Neutrophil (primary cell): ENCODE measurements around the gene C22orf39.

Source experiments
- H3K27ac ChIP-seq: fragments of 200-600 bp; sonication (generic); 2 replicates; pipeline ENCODE4 v1.5.1; 2016; ENCODE audit warnings: mild to moderate bottlenecking, moderate library complexity
- H3K27me3 ChIP-seq: fragments of 200-600 bp; sonication (generic); 2 replicates; pipeline ENCODE4 v1.6.0; 2016; ENCODE audit warnings: mild to moderate bottlenecking
- H3K36me3 ChIP-seq: fragments of 200-600 bp; sonication (generic); 2 replicates; pipeline ENCODE4 v1.5.1; 2017
- H3K4me1 ChIP-seq, 2 experiments: fragments of 200-600 bp in 1 of 2; sonication (generic) in 1 of 2; 1 replicate in 1 of 2; 2 replicates in 1 of 2; pipeline versions ENCODE4 v1.5.1 to v1.6.1; 2013 to 2016; ENCODE audit warnings: low read depth in 1 of 2, low read length in 1 of 2, mild to moderate bottlenecking in 1 of 2, moderate library complexity in 1 of 2; ENCODE audit not compliant: control insufficient read depth in 1 of 2, insufficient read depth in 1 of 2
- H3K4me3 ChIP-seq, 2 experiments: fragments of 200-600 bp in 1 of 2; sonication (generic) in 1 of 2; 1 replicate in 1 of 2; 2 replicates in 1 of 2; pipeline ENCODE4 v1.5.1; 2013 to 2016; ENCODE audit warnings: low read depth in 1 of 2, low read length in 1 of 2, mild to moderate bottlenecking in 1 of 2, moderate library complexity in 1 of 2
- H3K9me3 ChIP-seq: fragments of 200-600 bp; sonication (generic); 2 replicates; pipeline ENCODE4 v1.5.1; 2016
- TF ChIP-seq, protein P1 (sequence below): fragments of 200-600 bp; sonication (generic); IDR thresholded peaks from 2 replicates; pipeline ENCODE4 v1.5.1; 2016; ENCODE audit warnings: antibody characterized with exemption

Gene C22orf39

GRCh38 chr22:19398652-19399051 lies 48.9 kb downstream of the C22orf39 start:
- H3K36me3 ChIP-seq = peaks cover 96% of the 10 kb centered on the region
- no peak overlapping the region for H3K27ac ChIP-seq

GRCh38 chr22:19398206-19398605 lies 49.3 kb downstream of the C22orf39 start:
- H3K27me3 ChIP-seq = no peaks in the 10 kb centered on the region
- no peak overlapping the region for H3K4me3 ChIP-seq
- peaks cover 7 to 8% of the 10 kb centered on the region in 2 experiments for H3K4me1 ChIP-seq
- H3K27ac ChIP-seq = no peak overlapping the region
- H3K9me3 ChIP-seq = no peaks in the 10 kb centered on the region
- peaks cover 96% of the 10 kb centered on the region for H3K36me3 ChIP-seq
- TF ChIP-seq, protein P1, sequence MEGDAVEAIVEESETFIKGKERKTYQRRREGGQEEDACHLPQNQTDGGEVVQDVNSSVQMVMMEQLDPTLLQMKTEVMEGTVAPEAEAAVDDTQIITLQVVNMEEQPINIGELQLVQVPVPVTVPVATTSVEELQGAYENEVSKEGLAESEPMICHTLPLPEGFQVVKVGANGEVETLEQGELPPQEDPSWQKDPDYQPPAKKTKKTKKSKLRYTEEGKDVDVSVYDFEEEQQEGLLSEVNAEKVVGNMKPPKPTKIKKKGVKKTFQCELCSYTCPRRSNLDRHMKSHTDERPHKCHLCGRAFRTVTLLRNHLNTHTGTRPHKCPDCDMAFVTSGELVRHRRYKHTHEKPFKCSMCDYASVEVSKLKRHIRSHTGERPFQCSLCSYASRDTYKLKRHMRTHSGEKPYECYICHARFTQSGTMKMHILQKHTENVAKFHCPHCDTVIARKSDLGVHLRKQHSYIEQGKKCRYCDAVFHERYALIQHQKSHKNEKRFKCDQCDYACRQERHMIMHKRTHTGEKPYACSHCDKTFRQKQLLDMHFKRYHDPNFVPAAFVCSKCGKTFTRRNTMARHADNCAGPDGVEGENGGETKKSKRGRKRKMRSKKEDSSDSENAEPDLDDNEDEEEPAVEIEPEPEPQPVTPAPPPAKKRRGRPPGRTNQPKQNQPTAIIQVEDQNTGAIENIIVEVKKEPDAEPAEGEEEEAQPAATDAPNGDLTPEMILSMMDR = no peak

More at GRCh38 chr22:19398652-19399051, 48.9 kb downstream of the C22orf39 start:
- Histone ChIP-seq H3K4me3 (no peak overlapping the region), H3K27me3 (no peaks in the 10 kb centered on the region), H3K9me3 (no peaks in the 10 kb centered on the region), H3K4me1 (peaks cover 7 to 8% of the 10 kb centered on the region in 2 experiments)
- TF ChIP-seq, protein P1 = no peak

DNA sequence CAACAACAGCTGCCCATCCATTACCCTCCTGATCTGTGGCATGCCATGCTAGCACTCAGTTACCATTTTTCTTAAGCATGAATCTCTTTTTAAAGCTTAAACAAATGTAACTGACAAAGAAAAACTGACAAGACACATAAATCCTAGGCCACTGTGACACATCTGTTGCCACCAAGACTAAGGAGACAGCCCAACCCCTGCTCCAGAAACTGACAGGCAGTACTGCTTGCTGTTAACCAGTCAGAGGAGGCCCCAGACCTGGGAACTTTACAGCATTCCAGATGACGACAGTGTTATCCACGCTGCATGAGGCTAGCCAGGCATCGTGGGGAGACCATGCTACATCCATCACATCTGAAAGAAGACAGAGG lies 49.8 kb downstream of the C22orf39 start:
- TF ChIP-seq, protein P1 = no peak
- H3K4me3 ChIP-seq = no peak overlapping the region
- H3K4me1 ChIP-seq = peaks cover 7 to 8% of the 10 kb centered on the region in 2 experiments
- no peaks in the 10 kb centered on the region for H3K9me3 ChIP-seq
- H3K36me3 ChIP-seq = peaks cover 99% of the 10 kb centered on the region
- no peaks in the 10 kb centered on the region for H3K27me3 ChIP-seq
- no peak overlapping the region for H3K27ac ChIP-seq

- H3K9me3 ChIP-seq = no peaks in the 10 kb centered on the region
- no peak overlapping the region for H3K4me3 ChIP-seq
- TF ChIP-seq, protein P1 = no peak
- peaks cover 7 to 8% of the 10 kb centered on the region in 2 experiments for H3K4me1 ChIP-seq
- H3K27me3 ChIP-seq = no peaks in the 10 kb centered on the region
- peaks cover 99% of the 10 kb centered on the region for H3K36me3 ChIP-seq
- no peak overlapping the region for H3K27ac ChIP-seq
Measured at GRCh38 chr22:19396934-19397733, 50.4 kb downstream of the C22orf39 start.

GRCh38 chr22:19396561-19396933 lies 51.0 kb downstream of the C22orf39 start:
- H3K27ac ChIP-seq = no peak overlapping the region
- peaks cover 7 to 8% of the 10 kb centered on the region in 2 experiments for H3K4me1 ChIP-seq
- H3K36me3 ChIP-seq = peaks cover 99% of the 10 kb centered on the region
- no peaks in the 10 kb centered on the region for H3K27me3 ChIP-seq
- no peaks in the 10 kb centered on the region for H3K9me3 ChIP-seq
- no peak overlapping the region for H3K4me3 ChIP-seq
- TF ChIP-seq, protein P1 = no peak
